ENCODE measurements around the gene LNX2. TPM values are rescaled to one million over a fixed set of nuclear protein-coding genes. Genes with fewer than 3 reads are reported as not detected.
"Not testable (repeated sequence)": the region's sequence is repeated elsewhere in the genome, so short reads cannot be mapped to it uniquely, and the experiment has no call there.

The LNX2 gene
- total RNA-seq, 1 donor from 2014 or later: 4.0 TPM

DNA sequence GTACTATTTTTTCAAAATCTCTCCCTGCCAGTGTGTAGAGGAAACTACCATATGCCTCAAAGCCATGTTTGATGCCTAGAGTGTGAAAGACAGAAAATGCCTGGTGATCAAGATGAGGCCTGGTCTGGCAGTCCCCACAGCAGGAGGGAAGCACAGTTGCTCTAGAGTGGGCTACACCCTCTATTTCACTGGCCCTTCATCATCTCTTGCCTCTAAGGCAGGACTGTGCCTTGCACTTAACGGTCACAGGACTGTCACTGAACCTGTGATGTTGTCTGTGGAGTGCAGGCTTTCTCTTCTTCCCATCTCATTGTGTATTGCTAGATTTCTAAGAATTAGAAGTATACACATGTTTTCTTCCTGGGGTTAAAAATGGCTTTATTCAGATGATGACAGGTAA is 17.7 kb upstream of the LNX2 start:
- no peak for DNase-seq (ENCODE audit: low spot score)

DNA sequence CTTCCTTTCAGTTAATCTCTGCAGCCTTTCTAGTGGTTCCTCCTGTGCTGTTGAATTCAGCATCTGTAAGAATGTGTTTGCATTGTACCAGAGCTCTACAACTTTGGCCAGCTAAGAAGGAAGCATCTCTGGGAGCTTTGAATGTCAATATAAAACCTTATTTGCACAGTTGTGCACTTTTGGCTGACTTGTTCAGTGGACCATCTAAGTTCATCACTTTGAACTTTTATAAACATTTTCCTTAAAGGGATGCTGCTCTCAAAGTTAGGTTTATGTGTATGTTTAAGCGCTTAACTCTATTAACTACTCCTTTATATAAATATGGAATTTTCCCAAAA is 16.9 kb upstream of the LNX2 start:
- no peak for DNase-seq (ENCODE audit: low spot score)

DNA sequence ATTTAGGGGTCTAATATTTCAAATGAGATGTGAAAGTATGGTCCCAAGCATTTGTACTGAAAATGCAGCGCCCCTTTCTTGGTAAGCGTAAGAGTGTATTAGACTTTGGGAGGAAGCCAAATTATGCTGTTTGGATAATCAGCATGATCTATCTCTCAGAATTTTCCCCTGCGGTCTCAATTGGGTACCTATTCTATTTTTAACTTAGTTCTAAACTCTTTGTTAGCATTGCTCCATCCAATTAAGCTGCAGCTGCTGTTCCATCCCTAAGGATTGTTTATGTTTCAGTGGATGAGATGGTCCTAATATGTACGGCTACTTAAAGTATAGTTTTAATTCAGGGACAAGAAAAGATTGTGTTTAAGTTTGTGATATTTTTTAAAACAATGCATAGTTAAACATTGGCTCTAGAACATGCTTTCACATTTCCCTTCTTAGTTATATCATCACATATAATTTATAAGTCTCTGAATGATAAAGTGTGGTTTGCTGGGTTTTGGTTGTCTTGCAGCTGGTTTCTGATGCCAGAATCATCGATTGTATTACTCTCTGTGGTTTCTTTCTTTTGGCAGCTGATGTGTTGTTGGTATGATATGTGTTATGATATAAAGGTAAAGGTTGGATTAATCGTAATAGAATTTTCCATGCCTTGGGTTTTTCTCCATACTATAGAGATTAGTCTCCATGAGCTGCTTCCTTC is 16.4 kb upstream of the LNX2 start:
- DNase-seq (ENCODE audit: low spot score): no peak

DNA sequence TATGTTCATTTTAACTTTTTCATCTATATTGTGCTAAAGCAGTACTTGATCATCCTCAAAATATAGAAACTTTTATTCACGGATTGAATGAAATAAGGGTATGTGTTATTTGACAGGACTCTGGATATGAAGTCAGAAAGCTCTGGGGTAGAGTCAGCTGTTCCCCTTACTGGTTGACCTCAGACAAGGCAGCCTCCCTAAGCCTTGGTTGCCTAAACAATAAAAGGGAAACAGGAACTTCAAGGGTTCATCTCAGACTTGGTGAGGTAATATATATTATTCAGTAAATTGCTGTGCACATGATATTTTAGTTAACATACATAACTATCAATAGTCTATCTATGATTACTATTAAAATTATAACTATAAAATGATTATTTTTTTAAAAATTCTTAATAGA is 14.9 kb upstream of the LNX2 start:
- DNase-seq (ENCODE audit: low spot score): no peak

DNA sequence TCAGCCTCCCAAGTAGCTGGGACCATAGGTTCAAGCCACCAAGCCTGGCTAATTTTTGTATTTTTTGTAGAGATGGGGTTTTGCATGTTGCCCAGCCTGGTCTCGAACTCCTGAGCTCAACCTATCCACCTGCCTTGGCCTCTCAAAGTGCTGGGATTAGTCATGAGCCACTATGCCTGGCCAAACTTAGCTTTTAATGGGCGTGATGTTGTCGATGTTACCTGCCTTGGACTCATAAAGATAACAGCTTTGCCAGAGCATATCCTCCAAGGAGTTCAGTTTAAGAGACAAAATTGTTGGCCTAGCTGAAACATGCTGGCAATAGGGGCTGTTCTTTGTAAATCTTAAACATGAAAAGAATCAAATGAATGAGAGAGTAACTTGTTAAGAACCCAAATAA is 14.5 kb upstream of the LNX2 start:
- no peak for DNase-seq (ENCODE audit: low spot score)

DNA sequence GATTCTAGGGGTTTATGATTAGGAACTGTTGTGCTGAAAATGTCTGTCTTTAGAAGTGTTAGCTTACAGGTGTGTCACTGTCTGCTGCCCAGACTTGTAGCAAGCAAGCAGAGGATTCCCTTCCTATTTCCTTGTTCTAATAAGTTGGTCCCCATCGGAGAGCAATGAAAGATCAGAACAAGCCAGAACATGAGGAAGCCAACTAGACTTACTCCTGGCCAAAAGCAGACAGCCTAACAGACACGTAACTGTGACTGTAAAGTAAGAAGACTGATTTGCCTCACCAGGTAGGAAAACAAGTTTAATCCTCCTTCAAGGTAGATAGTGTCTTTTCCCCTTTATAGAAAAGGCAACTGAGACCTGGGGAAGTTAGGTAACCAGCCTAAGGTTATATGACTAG is 13.9 kb upstream of the LNX2 start:
- DNase-seq (ENCODE audit: low spot score): no peak

DNA sequence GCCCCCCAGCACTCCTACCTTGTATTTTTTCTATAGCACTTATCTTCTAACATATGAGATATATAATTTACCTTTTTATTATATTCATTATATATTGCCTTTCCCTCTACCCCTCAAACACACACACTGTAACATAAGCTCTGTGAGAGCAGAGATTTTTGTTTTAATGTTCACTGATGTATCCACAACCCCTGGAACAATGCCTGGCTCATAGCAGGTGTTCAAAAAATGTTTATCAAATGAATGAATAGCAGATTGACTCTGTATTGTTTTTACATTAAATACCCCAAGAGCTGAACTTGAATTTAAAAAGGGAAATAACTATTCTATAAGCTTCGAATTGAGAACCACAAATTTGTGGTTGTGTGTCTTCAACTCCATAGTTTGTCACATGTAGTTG is 12.3 kb upstream of the LNX2 start:
- no peak for DNase-seq (ENCODE audit: low spot score)

DNA sequence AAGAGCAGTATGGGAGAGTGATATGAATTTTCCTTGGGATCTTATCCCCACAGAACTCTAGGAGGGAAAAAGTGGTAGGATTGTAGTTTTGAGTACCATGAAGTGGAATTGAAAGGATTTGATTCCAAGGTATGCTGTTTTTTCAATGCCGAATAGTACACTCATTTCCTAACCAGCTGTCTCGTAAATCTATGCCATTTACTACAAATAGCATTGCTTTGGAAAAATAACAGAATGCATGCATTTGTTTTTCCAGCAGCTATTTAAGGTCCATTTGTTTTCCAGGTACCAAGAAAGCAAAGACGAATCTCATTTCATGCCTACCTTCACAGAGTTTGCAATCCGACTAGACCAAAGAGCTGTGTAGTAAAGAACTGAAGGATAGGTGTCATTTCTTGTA is 11.9 kb upstream of the LNX2 start:
- no peak for DNase-seq (ENCODE audit: low spot score)

DNA sequence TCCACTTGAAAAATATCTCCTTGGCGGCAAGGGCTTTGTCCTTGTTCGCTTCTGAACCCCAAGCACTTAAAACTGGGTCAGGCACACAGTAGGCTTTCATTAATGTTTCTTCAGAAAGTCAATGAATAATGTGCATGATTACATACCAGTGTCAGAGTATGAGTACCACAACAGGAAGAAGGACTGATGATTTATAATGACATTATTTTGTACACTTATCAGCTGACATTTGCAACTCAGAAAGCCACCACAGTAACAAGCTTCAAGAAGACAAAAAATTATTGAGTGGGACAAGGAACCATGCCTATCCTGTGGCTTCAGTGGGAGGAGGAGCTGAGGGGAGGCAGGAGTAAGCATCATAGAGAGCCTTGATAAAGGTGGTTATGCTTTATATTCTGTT is 11.3 kb upstream of the LNX2 start:
- DNase-seq (ENCODE audit: low spot score): no peak

DNA sequence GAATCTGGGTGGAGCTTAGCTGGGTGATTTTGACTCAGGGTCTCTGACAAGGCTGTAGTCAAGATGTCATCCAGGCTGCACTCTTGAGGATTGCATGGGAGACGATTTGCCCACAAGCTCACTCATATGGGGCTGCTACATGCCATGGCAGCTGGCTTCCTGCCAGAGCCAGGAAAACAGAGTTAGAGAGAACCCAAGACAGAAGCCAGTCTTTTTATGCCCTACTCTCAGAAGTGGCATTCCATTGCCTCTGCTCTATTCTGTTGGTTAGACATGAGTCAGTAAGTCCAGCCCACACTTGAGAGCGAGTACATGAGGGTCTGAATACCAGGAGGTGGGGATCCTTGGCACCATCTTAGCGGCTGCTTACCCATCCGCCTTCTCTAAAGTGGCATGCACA is 10.8 kb upstream of the LNX2 start:
- DNase-seq (ENCODE audit: low spot score): no peak

DNA sequence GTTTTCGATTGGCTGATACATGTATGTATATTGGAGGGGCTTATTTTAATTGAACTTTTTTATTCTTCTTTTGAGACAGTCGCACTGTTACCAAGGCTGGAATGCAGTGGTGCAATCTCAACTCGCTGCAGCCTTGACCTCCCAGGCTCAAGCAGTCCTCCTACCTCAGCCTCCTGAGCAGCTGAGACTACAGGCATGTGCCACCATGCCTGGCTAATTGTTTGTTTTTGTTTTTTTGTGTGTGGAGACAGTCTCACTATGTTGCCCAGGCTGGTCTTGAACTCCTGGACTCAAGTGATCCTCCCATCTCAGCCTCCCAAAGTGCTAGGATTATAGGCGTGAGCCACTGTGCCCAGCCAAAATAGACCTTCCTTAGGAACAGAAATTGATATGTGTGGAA is 8.4 kb upstream of the LNX2 start:
- DNase-seq (ENCODE audit: low spot score): not testable (repeated sequence)

DNA sequence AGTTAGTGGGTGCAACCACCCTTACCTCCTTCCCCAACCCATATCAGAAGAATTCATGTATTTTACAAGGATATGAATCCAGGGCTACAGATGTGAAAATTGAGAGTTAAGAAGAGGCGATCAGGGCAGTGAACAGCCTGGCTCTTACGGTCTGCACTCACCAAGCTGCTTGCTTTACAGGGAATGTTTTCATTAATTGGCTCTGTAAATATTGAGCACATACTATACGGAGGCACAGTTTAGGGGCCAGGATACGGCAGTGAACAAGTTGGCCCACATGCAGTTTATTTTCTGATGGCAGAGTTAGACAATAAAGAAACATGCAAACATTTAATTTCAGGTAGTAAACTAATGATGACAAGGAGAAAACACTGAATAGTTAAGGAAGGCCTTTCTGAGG is 7.8 kb upstream of the LNX2 start:
- DNase-seq (ENCODE audit: low spot score): no peak

DNA sequence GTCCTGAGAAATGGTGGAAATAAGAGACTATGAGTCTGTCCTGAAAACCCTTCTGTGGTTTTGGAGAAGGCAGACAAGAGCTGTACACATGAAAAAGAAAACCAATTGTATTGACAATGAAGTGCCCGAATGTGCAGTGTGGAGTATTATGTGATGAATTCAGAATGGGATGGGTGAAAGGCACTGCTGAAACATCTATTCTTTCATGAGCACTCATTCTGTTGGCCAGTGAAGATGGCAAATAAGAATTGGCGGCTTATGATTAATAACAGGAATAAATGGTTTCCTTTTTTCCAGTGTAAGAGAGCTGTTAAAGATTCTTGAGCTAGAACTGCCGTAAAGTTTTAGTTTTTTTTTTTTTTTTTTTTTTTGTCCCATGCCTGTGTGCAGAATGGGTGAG is 7.1 kb upstream of the LNX2 start:
- no peak for DNase-seq (ENCODE audit: low spot score)

DNA sequence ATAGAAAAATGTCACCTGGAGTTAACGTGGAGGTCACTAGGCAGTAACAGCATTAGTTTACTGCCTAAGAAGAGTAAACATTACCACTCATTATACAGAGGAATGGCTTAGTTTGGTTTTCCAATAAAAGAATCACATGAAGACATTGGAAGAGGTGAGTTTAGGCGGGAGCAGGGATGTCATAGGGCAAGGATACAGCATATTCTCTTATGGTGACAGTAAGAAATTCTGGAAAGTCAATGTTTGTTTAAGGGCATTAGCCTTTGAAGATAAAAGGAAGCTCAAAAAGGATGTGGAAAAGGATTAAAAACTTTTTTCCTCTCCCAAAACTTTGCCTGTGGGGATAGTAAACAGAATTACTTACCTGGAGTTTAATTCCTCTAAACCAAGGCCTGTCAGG is 5.5 kb upstream of the LNX2 start:
- DNase-seq (ENCODE audit: low spot score): no peak

DNA sequence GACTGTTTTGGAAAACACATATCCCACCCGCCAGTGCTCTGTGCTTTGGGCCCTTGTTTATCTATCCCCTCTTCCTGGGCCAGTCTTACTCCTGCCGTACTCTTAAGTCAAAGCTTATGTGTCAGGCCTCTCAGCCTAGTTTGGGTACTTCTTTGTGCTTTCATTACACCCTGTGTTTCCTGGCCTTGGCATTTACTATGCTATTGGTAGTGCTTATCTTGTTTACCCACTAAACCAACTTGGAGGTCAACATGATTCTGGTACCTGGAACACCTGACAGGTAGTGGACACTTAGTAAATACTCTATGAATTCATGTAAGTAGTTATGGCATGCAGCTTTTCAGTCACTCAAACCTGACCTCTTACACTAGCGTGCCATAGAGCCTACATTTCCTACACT is 3.7 kb upstream of the LNX2 start:
- no peak for DNase-seq (ENCODE audit: low spot score)

DNA sequence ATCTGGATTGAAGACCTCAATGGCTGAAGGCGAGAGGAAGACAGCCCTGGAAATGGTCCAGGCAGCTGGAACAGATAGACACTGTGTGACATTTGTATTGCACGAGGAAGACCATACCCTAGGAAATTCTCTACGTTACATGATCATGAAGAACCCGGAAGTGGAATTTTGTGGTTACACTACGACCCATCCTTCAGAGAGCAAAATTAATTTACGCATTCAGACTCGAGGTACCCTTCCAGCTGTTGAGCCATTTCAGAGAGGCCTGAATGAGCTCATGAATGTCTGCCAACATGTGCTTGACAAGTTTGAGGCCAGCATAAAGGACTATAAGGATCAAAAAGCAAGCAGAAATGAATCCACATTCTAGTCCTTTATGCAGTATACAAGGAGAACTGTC is 2.6 kb upstream of the LNX2 start:
- DNase-seq (ENCODE audit: low spot score): no peak

DNA sequence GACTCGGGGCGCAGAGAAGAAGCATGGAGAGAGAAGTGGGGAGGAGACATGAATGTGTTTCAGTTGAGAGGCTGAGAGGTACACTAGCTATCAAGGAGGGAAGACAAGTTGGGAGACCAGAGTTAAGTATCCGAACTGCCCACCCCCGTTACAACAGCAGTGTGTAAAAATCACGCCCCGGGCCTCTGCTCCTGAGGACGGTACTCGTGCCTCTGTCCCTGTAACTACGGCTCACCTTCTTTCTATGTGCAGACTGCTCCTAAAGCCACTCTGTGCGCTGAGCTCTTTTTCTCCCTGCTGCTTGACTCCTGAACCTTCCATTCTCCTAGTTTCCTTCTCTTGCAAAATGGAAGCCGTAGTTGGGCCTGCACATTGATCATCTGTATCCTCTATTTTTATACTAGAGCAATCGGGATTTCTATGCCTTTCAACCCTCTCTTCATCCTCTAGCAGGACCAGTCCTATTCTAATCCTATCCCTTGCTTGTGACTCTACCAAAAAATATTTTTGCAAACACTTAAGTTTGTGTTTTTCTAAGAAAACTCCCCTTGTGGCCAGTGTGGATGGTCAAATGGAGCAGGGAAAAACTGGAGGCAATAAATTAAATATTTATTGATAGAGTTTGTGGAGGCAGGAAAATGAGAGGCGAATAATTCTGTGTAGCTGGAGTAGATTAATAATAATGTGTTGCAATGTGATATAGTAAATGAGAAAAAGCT is 1.9 kb upstream of the LNX2 start:
- no peak for DNase-seq (ENCODE audit: low spot score)

DNA sequence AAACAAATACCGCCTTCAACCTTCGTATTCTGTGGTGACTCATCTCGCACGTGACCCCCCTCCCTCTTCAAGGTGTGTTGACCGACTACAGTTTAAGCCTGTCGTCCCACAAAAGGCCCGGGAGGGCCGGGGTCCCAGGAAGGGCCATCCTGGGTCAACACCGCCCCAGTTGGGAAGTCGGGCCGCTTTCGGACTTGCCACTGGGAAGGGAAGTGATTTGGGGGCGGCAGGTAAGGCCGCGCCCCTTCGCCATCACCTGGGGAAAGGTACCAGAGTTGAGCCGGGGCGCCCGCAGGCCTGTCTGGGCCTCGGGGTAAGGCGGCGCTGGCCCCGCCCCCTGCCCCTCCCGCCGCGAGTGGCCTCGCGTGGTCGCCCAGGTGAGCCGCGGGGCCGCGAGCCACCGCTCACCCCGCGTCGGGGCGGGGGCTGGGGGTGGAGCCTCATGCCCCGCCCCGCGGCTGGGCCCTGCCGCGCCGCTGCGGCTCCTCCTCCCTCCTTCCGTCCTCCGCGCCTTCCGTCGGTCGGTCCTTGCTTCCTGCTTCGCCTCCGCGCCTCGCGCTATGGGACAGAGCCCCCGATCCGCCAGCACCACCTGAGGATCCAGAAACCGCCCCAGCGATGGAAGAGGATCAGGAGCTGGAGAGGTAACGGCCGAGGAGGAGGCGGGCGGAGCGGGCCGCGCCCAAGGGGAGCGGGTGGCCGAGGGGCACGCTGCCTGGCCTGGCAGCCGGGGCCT is 1.2 kb upstream of the LNX2 start, which contains the start of gene POLR1D:
Gene POLR1D (plus strand): TSS at position 527 of the 736 bp plus-strand sequence. CDS start 92 bp downstream, at position 619.
- DNase-seq (ENCODE audit: low spot score): peak; percentile 94

DNA sequence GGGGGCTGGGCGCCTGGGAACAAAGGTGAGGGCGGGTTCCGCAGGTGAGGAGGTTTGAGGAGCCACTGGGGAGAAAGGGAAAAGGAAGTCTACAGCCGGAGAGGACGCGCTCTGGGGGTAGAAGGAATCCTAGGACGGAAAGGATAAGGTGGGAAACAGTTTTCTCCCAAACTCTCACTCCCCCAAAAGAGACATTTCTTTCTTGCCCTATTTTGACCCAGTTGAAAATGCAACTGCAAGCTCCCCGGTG is 712 bp upstream of the LNX2 start:
- no peak for DNase-seq (ENCODE audit: low spot score)

DNA sequence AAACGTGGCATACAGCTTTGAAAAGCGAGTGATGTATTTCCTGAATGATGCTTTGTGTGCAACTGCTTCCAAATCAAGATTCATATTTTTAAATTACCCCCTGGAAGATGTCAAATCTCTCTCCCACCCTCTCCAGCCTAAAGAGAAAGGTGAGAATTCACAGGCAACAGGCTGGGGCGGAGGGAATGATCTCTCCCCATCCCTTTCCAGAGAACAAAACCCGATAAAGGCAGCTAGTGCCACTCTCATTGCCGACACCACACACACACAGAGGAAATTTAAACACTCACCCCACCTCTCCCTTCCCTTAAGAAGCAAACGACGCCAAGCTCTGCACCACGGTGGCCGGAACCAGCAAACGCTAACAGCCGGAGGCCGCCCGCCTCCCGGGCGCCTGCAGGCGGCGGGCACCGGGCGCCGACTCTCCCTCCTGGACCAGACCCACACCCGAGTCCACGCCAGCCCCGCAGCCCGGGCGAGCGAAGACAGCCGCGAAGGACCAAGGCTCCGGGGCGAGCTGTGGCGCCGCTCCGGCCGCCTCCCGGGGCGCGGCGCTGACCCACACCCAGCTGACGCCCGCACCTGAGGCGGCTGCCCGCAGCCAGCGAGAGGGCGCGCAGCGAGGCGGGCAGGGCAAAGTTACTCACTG is 477 bp downstream of the LNX2 start:
- peak; percentile 90 for DNase-seq (ENCODE audit: low spot score)

DNA sequence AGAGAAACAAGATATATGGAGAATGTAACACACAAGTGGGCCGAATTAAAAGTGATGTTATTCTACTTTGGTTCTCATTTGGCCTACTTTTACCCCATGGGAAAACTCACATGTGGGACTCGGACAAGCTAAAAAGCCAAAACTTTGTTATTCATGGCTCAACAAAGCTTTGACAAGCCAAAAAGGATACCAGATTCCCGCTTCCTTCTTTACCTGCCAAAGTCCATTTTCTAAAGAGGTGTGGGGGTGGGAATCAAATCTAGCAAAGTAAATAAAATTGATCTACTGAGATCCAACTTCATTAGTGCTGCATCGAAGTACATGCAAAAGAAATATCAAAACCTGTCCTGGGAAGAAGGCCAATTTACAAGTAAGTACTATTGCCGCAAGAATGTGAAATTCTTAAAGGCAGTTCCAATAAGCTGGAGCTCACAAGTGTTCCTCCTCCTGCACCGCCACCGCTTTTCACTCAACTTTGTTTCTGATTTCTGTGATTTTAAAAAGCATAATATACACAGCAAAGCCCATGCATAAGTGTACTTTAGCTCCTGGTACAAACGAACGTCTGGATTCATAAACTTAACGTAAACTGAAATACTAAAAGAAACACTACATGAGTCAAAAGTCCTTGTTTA is 1.1 kb downstream of the LNX2 start:
- no peak for DNase-seq (ENCODE audit: low spot score)

DNA sequence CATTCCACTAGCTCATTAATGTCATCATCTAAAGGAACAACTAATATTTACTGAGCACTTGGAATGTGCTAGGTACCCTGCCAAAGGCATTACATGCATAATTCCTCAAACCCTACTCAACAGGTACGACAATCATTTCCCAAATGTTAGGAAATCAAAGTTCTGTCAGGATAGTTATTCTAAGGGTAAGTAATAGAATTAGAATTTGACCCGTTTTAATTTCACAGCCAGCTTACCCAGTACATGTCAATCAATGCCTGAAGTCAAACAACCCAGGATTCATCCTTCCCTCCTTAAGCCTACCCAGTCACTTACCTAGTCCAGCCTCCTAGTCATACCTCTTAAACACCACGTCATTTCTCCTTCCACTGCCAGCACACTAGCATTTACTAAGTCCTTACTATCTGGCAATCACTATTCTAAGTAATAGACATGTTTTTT is 2.4 kb downstream of the LNX2 start:
- no peak for DNase-seq (ENCODE audit: low spot score)

Data from mesenteric fat pad (tissue), 1 donor.